ENCODE measurements around the gene CCND3. TPM values are rescaled to one million over a fixed set of nuclear protein-coding genes. Genes with fewer than 3 reads are reported as not detected.
A peak's percentile ranks its signal among the peaks of the same experiment; 100 is the strongest.

CCND3 gene
- total and polyA plus RNA-seq, 2 of the 13 experiments (the other 11 are each of a cell fraction or from before 2014, with no cell fraction given) = 4.3 to 7.2 TPM

DNA sequence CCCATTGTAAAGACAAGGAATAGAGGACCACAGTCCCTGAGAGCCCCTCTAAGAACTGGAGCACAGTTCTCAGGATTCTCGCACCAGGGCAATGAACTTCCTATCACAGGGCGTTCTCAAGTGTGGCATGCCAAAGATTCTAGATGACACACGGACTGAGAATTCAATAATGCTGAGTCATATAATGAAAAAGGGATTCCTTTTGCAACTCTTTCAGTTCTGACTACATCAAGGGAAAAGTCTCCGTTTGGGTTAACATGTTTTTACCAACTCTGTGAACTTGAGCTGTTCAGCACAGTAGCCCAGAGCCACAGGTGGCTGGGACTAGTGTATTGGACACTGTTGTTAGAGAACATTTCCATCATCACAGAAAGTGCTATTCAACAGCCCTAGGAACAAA, 24.1 kb downstream of the CCND3 start:
- H3K4me2 ChIP-seq (ENCODE audit: low read depth, low read length) = no peak overlapping the region
- intact Hi-C loops (cut with micrococcal nuclease; ENCODE audit: unreplicated experiment) (no loop called here), in situ Hi-C loops (cut with HindIII; ENCODE audit: extremely low pct_ligation_motif_present, low pct_unique_long_range_greater_than_20kb) (no loop called here)
- H3K36me3 ChIP-seq (replicated peaks in 1 of 2; ENCODE audit: control insufficient read depth in 1 of 2, insufficient read depth in 2 of 2, low read length in 2 of 2) = peaks cover 13 to 34% of the 10 kb centered on the region in 2 experiments
- H4K20me1 ChIP-seq (ENCODE audit: insufficient read depth, low read length) = 0 out of 2 replicates have a peak, but pooled peaks cover 4% of the 10 kb centered on the region
- H3K27me3 ChIP-seq (ENCODE audit: control insufficient read depth in 1 of 2, insufficient read depth in 2 of 2, low read length in 2 of 2) = no peaks in the 10 kb centered on the region; a peak in 1 of 5 replicates
- H3K27ac ChIP-seq (ENCODE audit: extremely low read length, insufficient read depth, low read length) = no peak overlapping the region
- no peak for DNase-seq (ENCODE audit: low spot score)
- no peak overlapping the region for H2AFZ ChIP-seq (ENCODE audit: low read length)
- BruUV-seq (replicated peaks) = no TSS peak
- no peak for FAIRE-seq
- no peak for ATAC-seq
- no peak overlapping the region for H3K9ac ChIP-seq (ENCODE audit: insufficient read depth, low read depth, low read length)
- peaks cover 43% of the 10 kb centered on the region for H3K79me2 ChIP-seq (ENCODE audit: insufficient read depth, low read length)
- ChIA-PET POLR2A (no interaction called here), CTCF (ENCODE audit: low intra/inter-chr PET ratio, low total read pairs) (no interaction called here)
- H3K9me3 ChIP-seq (ENCODE audit: low read length) = no peaks in the 10 kb centered on the region
- H3K4me1 ChIP-seq (ENCODE audit: insufficient read depth, low read length) = peaks cover 15% of the 10 kb centered on the region
- 92% methylated on average over 4 of the region's 4 CpGs for WGBS (ENCODE audit: low lambda C conversion rate)
- TF ChIP-seq ZFP41 (CRISPR knock-in tag; IDR thresholded peaks at IDR 0.05; ENCODE audit: borderline replicate concordance) (no peak), ZNF879 (CRISPR knock-in tag; IDR thresholded peaks at IDR 0.05) (no peak), PAF1 (CRISPR knock-in tag; IDR thresholded peaks at IDR 0.05) (no peak), ZNF343 (CRISPR knock-in tag; IDR thresholded peaks at IDR 0.05) (no peak), ASH2L (IDR thresholded peaks at IDR 0.05; ENCODE audit: insufficient read length, low read depth, low read length) (no peak), CREB1 (IDR thresholded peaks at IDR 0.05) (no peak), CREB1 (CRISPR knock-in tag; IDR thresholded peaks at IDR 0.05) (no peak), NR1H2 (CRISPR knock-in tag; IDR thresholded peaks at IDR 0.05; ENCODE audit: borderline replicate concordance, low read depth) (no peak), SOX5 (CRISPR knock-in tag; IDR thresholded peaks at IDR 0.05; ENCODE audit: borderline replicate concordance) (no peak), POGZ (CRISPR knock-in tag; IDR thresholded peaks at IDR 0.05) (no peak), MAFF (IDR thresholded peaks at IDR 0.05; ENCODE audit: low read depth, low read length) (peak; percentile 84), ZNF605 (CRISPR knock-in tag; IDR thresholded peaks at IDR 0.05) (no peak), MAFK (conservative IDR thresholded peaks at IDR 0.05 in 1 of 2, IDR thresholded peaks at IDR 0.05 in 1 of 2; ENCODE audit: low read length in 2 of 2) (peak; percentile 89 to 90), TEAD2 (CRISPR knock-in tag; IDR thresholded peaks at IDR 0.05) (no peak), ZNF512B (CRISPR knock-in tag; IDR thresholded peaks at IDR 0.05; ENCODE audit: borderline replicate concordance) (no peak), MYNN (CRISPR knock-in tag; IDR thresholded peaks at IDR 0.05; ENCODE audit: low read depth) (no peak), NFE2L2 (IDR thresholded peaks at IDR 0.05; ENCODE audit: low read length) (peak; percentile 92), HES4 (CRISPR knock-in tag; IDR thresholded peaks at IDR 0.05; ENCODE audit: borderline replicate concordance) (no peak), SRSF4 (IDR thresholded peaks at IDR 0.05; ENCODE audit: low read depth, low read length, poor library complexity, severe bottlenecking) (no peak), STAG1 (CRISPR knock-in tag; IDR thresholded peaks at IDR 0.05) (no peak)
- TF ChIP-seq, protein P1, sequence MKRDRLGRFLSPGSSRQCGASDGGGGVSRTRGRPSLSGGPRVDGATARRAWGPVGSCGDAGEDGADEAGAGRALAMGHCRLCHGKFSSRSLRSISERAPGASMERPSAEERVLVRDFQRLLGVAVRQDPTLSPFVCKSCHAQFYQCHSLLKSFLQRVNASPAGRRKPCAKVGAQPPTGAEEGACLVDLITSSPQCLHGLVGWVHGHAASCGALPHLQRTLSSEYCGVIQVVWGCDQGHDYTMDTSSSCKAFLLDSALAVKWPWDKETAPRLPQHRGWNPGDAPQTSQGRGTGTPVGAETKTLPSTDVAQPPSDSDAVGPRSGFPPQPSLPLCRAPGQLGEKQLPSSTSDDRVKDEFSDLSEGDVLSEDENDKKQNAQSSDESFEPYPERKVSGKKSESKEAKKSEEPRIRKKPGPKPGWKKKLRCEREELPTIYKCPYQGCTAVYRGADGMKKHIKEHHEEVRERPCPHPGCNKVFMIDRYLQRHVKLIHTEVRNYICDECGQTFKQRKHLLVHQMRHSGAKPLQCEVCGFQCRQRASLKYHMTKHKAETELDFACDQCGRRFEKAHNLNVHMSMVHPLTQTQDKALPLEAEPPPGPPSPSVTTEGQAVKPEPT (CRISPR knock-in tag; IDR thresholded peaks at IDR 0.05; ENCODE audit: low read depth) = no peak
- H3K4me3 ChIP-seq (replicated peaks in 1 of 3; ENCODE audit: insufficient read depth in 1 of 3, low read depth in 2 of 3, low read length in 3 of 3) = no peak overlapping the region
